MM.1S (cell line): ENCODE measurements around the gene ENHO.

Source experiments
- DNase-seq: peaks from one replicate; pipeline ENCODE4 v3.0.0-alpha.2; 2015
- H2AFZ ChIP-seq: fragments of 300-600 bp; sonication (generic); 2 replicates; pipeline ENCODE4 v1.6.0; 2016; ENCODE audit warnings: antibody characterized with exemption, low read length
- H3F3A ChIP-seq: fragments of 300-600 bp; sonication (generic); 2 replicates; pipeline ENCODE4 v1.6.1; 2016; ENCODE audit warnings: mild to moderate bottlenecking, antibody characterized with exemption, low read length, moderate library complexity, mixed read lengths; ENCODE audit not compliant: insufficient read depth
- H3K27ac ChIP-seq: fragments of 300-600 bp; sonication (generic); 2 replicates; pipeline ENCODE4 v1.5.1; 2016; ENCODE audit warnings: mild to moderate bottlenecking, low read length
- H3K27me3 ChIP-seq: fragments of 300-600 bp; sonication (generic); replicated peaks from 2 replicates; pipeline ENCODE4 v1.6.0; 2016; ENCODE audit warnings: low read length; ENCODE audit not compliant: insufficient read depth
- H3K36me3 ChIP-seq: fragments of 300-600 bp; sonication (generic); replicated peaks from 2 replicates; pipeline ENCODE4 v1.6.1; 2016; ENCODE audit warnings: mild to moderate bottlenecking, low read length, mixed read lengths; ENCODE audit not compliant: insufficient read depth
- H3K4me1 ChIP-seq: fragments of 300-600 bp; sonication (generic); 2 replicates; pipeline ENCODE4 v1.6.1; 2016; ENCODE audit warnings: low read length, mixed read lengths
- H3K4me2 ChIP-seq: fragments of 300-600 bp; sonication (generic); 2 replicates; pipeline ENCODE4 v1.6.0; 2016; ENCODE audit warnings: low read depth, low read length
- H3K4me3 ChIP-seq: fragments of 300-600 bp; sonication (generic); 2 replicates; pipeline ENCODE4 v1.5.1; 2016; ENCODE audit warnings: low read length, mixed read lengths
- H3K79me2 ChIP-seq: fragments of 300-600 bp; sonication (generic); 2 replicates; pipeline ENCODE4 v1.6.1; 2016; ENCODE audit warnings: mixed run types, low read length, mixed read lengths
- H3K9ac ChIP-seq: fragments of 300-600 bp; sonication (generic); 2 replicates; pipeline ENCODE4 v1.6.1; 2016; ENCODE audit warnings: low read length, mixed read lengths
- H3K9me2 ChIP-seq: fragments of 300-600 bp; sonication (generic); replicated peaks from 2 replicates; pipeline ENCODE4 v1.6.1; 2016; ENCODE audit warnings: mild to moderate bottlenecking, low read length, mixed read lengths; ENCODE audit not compliant: insufficient read depth
- H3K9me3 ChIP-seq: fragments of 300-600 bp; sonication (generic); replicated peaks from 2 replicates; pipeline ENCODE4 v1.6.1; 2016; ENCODE audit warnings: mild to moderate bottlenecking, low read length, mixed read lengths; ENCODE audit not compliant: insufficient read depth
- H4K20me1 ChIP-seq: fragments of 300-600 bp; sonication (generic); 2 replicates; pipeline ENCODE4 v1.6.1; 2016; ENCODE audit warnings: mild to moderate bottlenecking, low read length, moderate library complexity, mixed read lengths; ENCODE audit not compliant: insufficient read depth
- EZH2 ChIP-seq: fragments of 300-600 bp; sonication (generic); optimal IDR thresholded peaks from 2 replicates; pipeline ENCODE3; 2017; ENCODE audit warnings: low read depth, mild to moderate bottlenecking, antibody characterized with exemption, low read length, mixed read lengths
- EZH2phosphoT487 ChIP-seq: fragments of 300-600 bp; sonication (generic); IDR thresholded peaks from 2 replicates; pipeline ENCODE4 v1.6.1; 2018; ENCODE audit warnings: antibody characterized with exemption, low read length
- TF ChIP-seq, protein P1 (sequence below): fragments of 300-600 bp; sonication (generic); IDR thresholded peaks from 2 replicates; pipeline ENCODE4 v1.5.1; 2016; ENCODE audit warnings: antibody characterized with exemption, low read length, mixed read lengths

ENHO gene

DNA sequence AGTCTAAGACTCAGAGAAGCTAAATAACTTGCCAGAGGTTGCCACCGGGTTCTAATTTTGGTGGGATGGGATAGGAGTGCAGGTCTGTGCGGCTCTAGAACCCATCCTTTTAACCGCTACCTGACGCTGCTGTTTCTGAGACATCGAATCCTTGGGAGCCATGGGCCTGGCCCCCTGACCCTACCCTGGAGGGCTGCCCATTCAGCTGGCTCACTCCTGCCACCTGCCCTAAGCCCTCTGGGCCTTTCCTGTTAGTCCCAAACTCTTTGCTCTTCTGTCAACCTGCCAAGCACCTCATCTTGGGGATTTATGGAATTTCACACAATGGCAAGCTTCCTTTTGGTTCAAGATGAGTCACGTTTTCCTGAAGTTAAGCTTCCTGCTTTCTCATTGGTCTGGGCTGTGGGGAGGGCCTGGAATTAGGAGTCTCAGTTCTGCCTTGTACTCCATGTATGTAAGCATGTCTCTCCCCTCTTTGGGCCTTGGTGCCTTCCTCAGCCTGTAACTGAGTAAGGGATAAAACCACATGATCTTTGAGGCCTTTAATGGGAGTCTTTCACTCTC lies 26.6 kb downstream of the ENHO start:
- TF ChIP-seq EZH2 (no peak), EZH2phosphoT487 (no peak)
- TF ChIP-seq, protein P1, sequence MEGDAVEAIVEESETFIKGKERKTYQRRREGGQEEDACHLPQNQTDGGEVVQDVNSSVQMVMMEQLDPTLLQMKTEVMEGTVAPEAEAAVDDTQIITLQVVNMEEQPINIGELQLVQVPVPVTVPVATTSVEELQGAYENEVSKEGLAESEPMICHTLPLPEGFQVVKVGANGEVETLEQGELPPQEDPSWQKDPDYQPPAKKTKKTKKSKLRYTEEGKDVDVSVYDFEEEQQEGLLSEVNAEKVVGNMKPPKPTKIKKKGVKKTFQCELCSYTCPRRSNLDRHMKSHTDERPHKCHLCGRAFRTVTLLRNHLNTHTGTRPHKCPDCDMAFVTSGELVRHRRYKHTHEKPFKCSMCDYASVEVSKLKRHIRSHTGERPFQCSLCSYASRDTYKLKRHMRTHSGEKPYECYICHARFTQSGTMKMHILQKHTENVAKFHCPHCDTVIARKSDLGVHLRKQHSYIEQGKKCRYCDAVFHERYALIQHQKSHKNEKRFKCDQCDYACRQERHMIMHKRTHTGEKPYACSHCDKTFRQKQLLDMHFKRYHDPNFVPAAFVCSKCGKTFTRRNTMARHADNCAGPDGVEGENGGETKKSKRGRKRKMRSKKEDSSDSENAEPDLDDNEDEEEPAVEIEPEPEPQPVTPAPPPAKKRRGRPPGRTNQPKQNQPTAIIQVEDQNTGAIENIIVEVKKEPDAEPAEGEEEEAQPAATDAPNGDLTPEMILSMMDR = no peak
- no peaks in the 10 kb centered on the region for H3K4me1 ChIP-seq
- no peak for DNase-seq

DNA sequence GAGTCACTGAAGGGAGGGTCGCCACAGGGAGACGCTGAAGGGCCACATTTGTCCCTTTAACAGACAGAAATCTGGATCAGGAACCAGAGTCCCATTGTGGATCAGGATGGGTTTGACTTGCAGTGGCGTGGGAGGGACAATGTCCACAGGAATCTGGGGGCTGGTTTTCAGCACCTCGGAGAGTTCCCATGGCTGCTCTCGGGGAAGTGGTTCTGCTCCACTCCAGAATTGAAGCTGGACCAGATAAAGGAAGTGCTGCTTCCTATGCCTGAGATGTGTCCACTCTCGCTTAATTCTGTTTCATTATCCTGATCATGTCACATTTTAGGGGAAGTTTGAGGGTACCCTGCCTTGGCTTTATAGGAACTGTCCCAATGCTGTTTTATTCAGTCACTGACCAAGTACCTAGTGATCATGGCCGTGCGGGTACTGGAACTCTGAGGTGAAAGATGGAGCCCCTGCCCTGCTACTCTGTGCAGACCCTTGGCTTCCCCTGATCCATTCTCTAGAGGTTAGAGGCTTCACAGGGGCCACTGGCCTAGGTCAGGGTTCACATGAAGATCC lies 28.7 kb downstream of the ENHO start:
- Histone ChIP-seq H3K9me3 (no peaks in the 10 kb centered on the region), H3K36me3 (no peaks in the 10 kb centered on the region), H3K9ac (no peak overlapping the region), H3K27ac (no peak overlapping the region), H3K4me1 (no peaks in the 10 kb centered on the region), H3K79me2 (no peaks in the 10 kb centered on the region), H4K20me1 (no peaks in the 10 kb centered on the region), H3K4me2 (no peak overlapping the region), H3K9me2 (no peaks in the 10 kb centered on the region), H3K4me3 (no peak overlapping the region), H3F3A (no peaks in the 10 kb centered on the region), H3K27me3 (0 out of 2 replicates have a peak, but pooled peaks cover under 1% of the 10 kb centered on the region), H2AFZ (no peak overlapping the region)
- DNase-seq = peak; percentile 36
- TF ChIP-seq, protein P1 = no peak
- TF ChIP-seq EZH2phosphoT487 (no peak), EZH2 (no peak)

More for the DNA sequence above, 26.6 kb downstream of the ENHO start:
- Histone ChIP-seq H4K20me1 (no peaks in the 10 kb centered on the region), H3K27me3 (0 out of 2 replicates have a peak, but pooled peaks cover 5% of the 10 kb centered on the region), H3K79me2 (no peaks in the 10 kb centered on the region), H2AFZ (no peak overlapping the region), H3K4me3 (no peak overlapping the region), H3F3A (no peaks in the 10 kb centered on the region), H3K27ac (no peak overlapping the region), H3K9me3 (no peaks in the 10 kb centered on the region), H3K9ac (no peak overlapping the region), H3K36me3 (no peaks in the 10 kb centered on the region), H3K9me2 (no peaks in the 10 kb centered on the region), H3K4me2 (no peak overlapping the region)

DNA sequence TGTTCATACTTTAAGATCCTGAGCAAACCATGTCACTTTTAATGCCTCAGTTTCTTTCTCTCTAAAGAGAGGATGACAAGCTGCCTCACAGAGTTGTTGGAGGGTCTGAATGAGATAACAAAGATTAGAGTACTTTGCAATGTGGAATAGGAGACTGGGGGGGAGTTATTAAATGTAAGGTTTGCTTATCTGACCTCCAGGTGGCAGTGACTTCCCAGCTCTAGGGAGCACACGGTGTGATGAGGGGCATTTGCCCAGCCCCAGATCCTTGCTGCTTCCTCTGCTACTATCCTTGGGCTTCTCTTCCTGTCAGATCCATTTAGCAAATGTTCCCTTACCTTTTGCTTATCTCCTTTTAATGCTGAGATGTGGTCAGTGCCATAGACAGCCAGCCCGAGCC lies 30.7 kb downstream of the ENHO start:
- H3K36me3 ChIP-seq = no peaks in the 10 kb centered on the region
- no peak overlapping the region for H2AFZ ChIP-seq
- H3F3A ChIP-seq = no peaks in the 10 kb centered on the region
- H3K4me2 ChIP-seq = no peak overlapping the region
- H3K9me2 ChIP-seq = no peaks in the 10 kb centered on the region
- H3K9ac ChIP-seq = no peak overlapping the region
- TF ChIP-seq, protein P1 = no peak
- TF ChIP-seq EZH2phosphoT487 (no peak), EZH2 (no peak)
- H3K27ac ChIP-seq = no peak overlapping the region
- H3K79me2 ChIP-seq = no peaks in the 10 kb centered on the region
- no peaks in the 10 kb centered on the region for H4K20me1 ChIP-seq
- DNase-seq = no peak
- no peak overlapping the region for H3K4me3 ChIP-seq
- no peaks in the 10 kb centered on the region for H3K9me3 ChIP-seq
- H3K4me1 ChIP-seq = no peaks in the 10 kb centered on the region
- no peaks in the 10 kb centered on the region for H3K27me3 ChIP-seq
